Suprapubic skin (tissue), 4 donors: ENCODE measurements around the gene NCOA5. TPM values are rescaled to one million over a fixed set of nuclear protein-coding genes. Genes with fewer than 3 reads are reported as not detected.

ENCODE experiments used
- DNase-seq, 2 donors: peaks; one replicate each; pipeline ENCODE4 v3.0.0-alpha.2; 2019; ENCODE audit warnings: low spot score in 2 of 2
- H3K27ac ChIP-seq: fragments of 200-600 bp; sonication (generic); one replicate; pipeline ENCODE4 v1.5.1; 2019
- H3K27me3 ChIP-seq: fragments of 200-600 bp; sonication (generic); one replicate; pipeline ENCODE4 v1.5.1; 2019
- H3K36me3 ChIP-seq: fragments of 200-600 bp; sonication (generic); one replicate; pipeline ENCODE4 v1.5.1; 2019
- H3K4me1 ChIP-seq: fragments of 200-600 bp; sonication (generic); one replicate; pipeline ENCODE4 v1.5.1; 2019
- H3K4me3 ChIP-seq: fragments of 200-600 bp; sonication (generic); one replicate; pipeline ENCODE4 v1.5.1; 2019; ENCODE audit warnings: mild to moderate bottlenecking
- H3K9me3 ChIP-seq: fragments of 200-600 bp; sonication (generic); one replicate; pipeline ENCODE4 v1.5.1; 2019
- CTCF ChIP-seq, 2 donors: fragments of 200-600 bp in 1 of 2; fragments of 450-650 bp in 1 of 2; sonication (generic) in 1 of 2; IDR thresholded peaks; one replicate each; pipeline ENCODE4 v1.5.1; 2016 to 2019; ENCODE audit warnings: antibody characterized with exemption in 2 of 2, mild to moderate bottlenecking in 1 of 2, moderate library complexity in 1 of 2
- EP300 ChIP-seq: sonication (generic); formaldehyde crosslinking; IDR thresholded peaks from one replicate; pipeline ENCODE4 v1.6.1; 2017; ENCODE audit warnings: antibody characterized with exemption
- POLR2A ChIP-seq, 2 donors: fragments of 450-650 bp; IDR thresholded peaks; one replicate each; pipeline ENCODE4 v1.6.1; 2017; ENCODE audit warnings: antibody characterized with exemption in 2 of 2, mild to moderate bottlenecking in 2 of 2, moderate library complexity in 2 of 2
- POLR2AphosphoS5 ChIP-seq, 3 donors: sonication (generic); formaldehyde crosslinking; IDR thresholded peaks; one replicate each; pipeline ENCODE4 v1.6.1; 2017; ENCODE audit warnings: antibody characterized with exemption in 3 of 3
- WGBS: methylation state at CpG from one replicate; pipeline ENCODE4 v1.1.5; 2018; 5-methylcytosine and 5-hydroxymethylcytosine counted together
- total RNA-seq, 4 donors: library from RNA; depleted of rRNA; stranded (reverse); fragments of >200 nt; gene quantifications; one replicate each; pipeline ENCODE4 v1.1.0, GENCODE V29; 2016

Gene NCOA5
- total RNA-seq, 4 donors from 2014 or later: 23.2 to 30.1 (median 25.2) TPM

- DNase-seq: no peak
- no peak overlapping the region for H3K4me3 ChIP-seq
- H3K9me3 ChIP-seq: no peaks in the 10 kb centered on the region
- TF ChIP-seq POLR2A (IDR thresholded peaks at IDR 0.05) (no peak), EP300 (no peak), CTCF (IDR thresholded peaks at IDR 0.05) (no peak), POLR2AphosphoS5 (IDR thresholded peaks at IDR 0.05) (no peak)
- H3K27ac ChIP-seq: no peak overlapping the region
- H3K27me3 ChIP-seq: peaks cover 80% of the 10 kb centered on the region
- H3K4me1 ChIP-seq: peaks cover 18% of the 10 kb centered on the region
- WGBS: 18% methylated on average over 22 of the region's 29 CpGs
- H3K36me3 ChIP-seq: no peaks in the 10 kb centered on the region
These were observed 76.4 kb downstream of the NCOA5 start for GRCh38 chr20:46013322-46013828.

GRCh38 chr20:46012921-46013320 lies 76.8 kb downstream of the NCOA5 start:
- H3K27ac ChIP-seq: no peak overlapping the region
- DNase-seq: no peak
- WGBS: 47% methylated on average over 8 of the region's 10 CpGs
- H3K27me3 ChIP-seq: peaks cover 82% of the 10 kb centered on the region
- H3K4me1 ChIP-seq: peaks cover 18% of the 10 kb centered on the region
- no peaks in the 10 kb centered on the region for H3K36me3 ChIP-seq
- TF ChIP-seq CTCF (IDR thresholded peaks at IDR 0.05): no peak
- no peaks in the 10 kb centered on the region for H3K9me3 ChIP-seq
- no peak overlapping the region for H3K4me3 ChIP-seq

- H3K27me3 ChIP-seq: peaks cover 89% of the 10 kb centered on the region
- H3K4me1 ChIP-seq: peaks cover 18% of the 10 kb centered on the region
- H3K4me3 ChIP-seq: no peak overlapping the region
- peak in 1 of 2 donors; percentile 17 for TF ChIP-seq CTCF (IDR thresholded peaks at IDR 0.05)
- no peak for TF ChIP-seq POLR2AphosphoS5 (IDR thresholded peaks at IDR 0.05)
- WGBS: 19% methylated on average over 32 of the region's 57 CpGs
- H3K36me3 ChIP-seq: no peaks in the 10 kb centered on the region
- H3K9me3 ChIP-seq: no peaks in the 10 kb centered on the region
- H3K27ac ChIP-seq: no peak overlapping the region
- peak in 1 of 2 donors; percentile 78 for DNase-seq
These were observed 77.9 kb downstream of the NCOA5 start for GRCh38 chr20:46011631-46012482.

Other genes with a start within 250 kb of the NCOA5 start
- 10 to 100 TPM; 34.4 to 62.0 (median 44.3) TPM for gene ACOT8, start 232.6 kb downstream of the NCOA5 start, total RNA-seq
- gene ZSWIM3, start 232.3 kb downstream of the NCOA5 start, total RNA-seq: 1 to 10 TPM; 2.1 to 4.6 (median 3.6) TPM
- gene ZSWIM1, start 208.7 kb downstream of the NCOA5 start, total RNA-seq: 10 to 100 TPM in 3 of 4 donors, 1 to 10 TPM in 1; 9.7 to 18.4 (median 15.0) TPM
- 10 to 100 TPM in 1 of 4 donors, 1 to 10 TPM in 2, not detected in 1; 1.9 to 12.9 (median 6.4) TPM for gene SPATA25, start 202.3 kb downstream of the NCOA5 start, total RNA-seq
- 10 to 100 TPM in 1 of 4 donors, 1 to 10 TPM in 3; 4.2 to 11.5 (median 5.7) TPM for gene NEURL2, start 198.8 kb downstream of the NCOA5 start, total RNA-seq
- gene CTSA, start 198.6 kb downstream of the NCOA5 start, total RNA-seq: 100 to 1,000 TPM in 3 of 4 donors, 10 to 100 TPM in 1; 95.5 to 133 (median 120) TPM
- 100 to 1,000 TPM in 1 of 4 donors, 10 to 100 TPM in 3; 49.2 to 138 (median 70.4) TPM for gene PLTP, start 177.8 kb downstream of the NCOA5 start, total RNA-seq
- 10 to 100 TPM; 37.2 to 70.3 (median 42.4) TPM for gene PCIF1, start 155.3 kb downstream of the NCOA5 start, total RNA-seq
- 10 to 100 TPM; 25.8 to 62.6 (median 35.1) TPM for gene ZNF335, start 117.8 kb downstream of the NCOA5 start, total RNA-seq
- 1 to 10 TPM in 2 of 4 donors, under 1 TPM in 2; 0.30 to 1.9 (median 0.96) TPM for gene MMP9, start 81.1 kb downstream of the NCOA5 start, total RNA-seq
- under 1 TPM in 1 of 4 donors, not detected in 3; 0.40 TPM for gene SLC12A5, start 60.7 kb downstream of the NCOA5 start, total RNA-seq
- 10 to 100 TPM; 12.9 to 30.6 (median 17.2) TPM for gene CD40, start 28.4 kb upstream of the NCOA5 start, total RNA-seq
- gene CDH22, start 218.5 kb upstream of the NCOA5 start, total RNA-seq: 1 to 10 TPM; 2.6 to 5.1 (median 3.3) TPM